Measurements from ENCODE around the gene SH3TC2.

- TF ChIP-seq CTCF (IDR thresholded peaks at IDR 0.05): no peak
- no peak for TF ChIP-seq POLR2A (IDR thresholded peaks at IDR 0.05)
Observed at GRCh38 chr5:149069711-149070110, 6.8 kb upstream of the SH3TC2 start.
